22Rv1 (cell line): Measurements from ENCODE around the gene ZNF878.
A peak's percentile ranks its signal among the peaks of the same experiment; 100 is the strongest.

Experiments used
- H3K27ac ChIP-seq: fragments of 450-650 bp; 2 replicates; pipeline ENCODE4 v1.5.1; 2017
- ZFX ChIP-seq: fragments of 450-650 bp; IDR thresholded peaks from 2 replicates; pipeline ENCODE4 v1.6.1; 2017; ENCODE audit warnings: antibody characterized with exemption, borderline replicate concordance
- TF ChIP-seq, protein P1 (sequence below): fragments of 450-650 bp; IDR thresholded peaks from 2 replicates; pipeline ENCODE4 v1.5.1; 2017; ENCODE audit warnings: mild to moderate bottlenecking

ZNF878 gene

DNA sequence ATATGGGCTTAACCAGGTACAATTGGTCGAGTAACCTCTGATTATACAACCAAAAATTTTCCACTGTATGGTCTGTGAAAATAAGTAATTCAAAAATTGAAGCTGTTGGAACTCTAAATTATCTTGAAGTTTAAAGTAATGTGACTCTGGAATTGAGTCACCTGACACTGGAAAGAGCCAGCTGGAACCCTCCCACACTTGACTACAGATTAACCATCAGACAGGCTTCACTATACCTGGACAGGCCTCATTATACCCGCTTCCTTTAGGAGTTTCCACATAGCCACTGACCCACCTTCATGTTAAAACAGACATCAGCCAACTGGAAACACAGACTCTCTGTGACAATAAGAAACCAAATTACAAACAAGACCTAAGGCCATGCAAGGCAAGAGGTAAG is 18.6 kb downstream of the ZNF878 start:
- TF ChIP-seq, protein P1, sequence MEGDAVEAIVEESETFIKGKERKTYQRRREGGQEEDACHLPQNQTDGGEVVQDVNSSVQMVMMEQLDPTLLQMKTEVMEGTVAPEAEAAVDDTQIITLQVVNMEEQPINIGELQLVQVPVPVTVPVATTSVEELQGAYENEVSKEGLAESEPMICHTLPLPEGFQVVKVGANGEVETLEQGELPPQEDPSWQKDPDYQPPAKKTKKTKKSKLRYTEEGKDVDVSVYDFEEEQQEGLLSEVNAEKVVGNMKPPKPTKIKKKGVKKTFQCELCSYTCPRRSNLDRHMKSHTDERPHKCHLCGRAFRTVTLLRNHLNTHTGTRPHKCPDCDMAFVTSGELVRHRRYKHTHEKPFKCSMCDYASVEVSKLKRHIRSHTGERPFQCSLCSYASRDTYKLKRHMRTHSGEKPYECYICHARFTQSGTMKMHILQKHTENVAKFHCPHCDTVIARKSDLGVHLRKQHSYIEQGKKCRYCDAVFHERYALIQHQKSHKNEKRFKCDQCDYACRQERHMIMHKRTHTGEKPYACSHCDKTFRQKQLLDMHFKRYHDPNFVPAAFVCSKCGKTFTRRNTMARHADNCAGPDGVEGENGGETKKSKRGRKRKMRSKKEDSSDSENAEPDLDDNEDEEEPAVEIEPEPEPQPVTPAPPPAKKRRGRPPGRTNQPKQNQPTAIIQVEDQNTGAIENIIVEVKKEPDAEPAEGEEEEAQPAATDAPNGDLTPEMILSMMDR: no peak
- no peak for TF ChIP-seq ZFX
- H3K27ac ChIP-seq: peak overlapping the region; percentile 83; the same call in 1 of the 2 replicates

DNA sequence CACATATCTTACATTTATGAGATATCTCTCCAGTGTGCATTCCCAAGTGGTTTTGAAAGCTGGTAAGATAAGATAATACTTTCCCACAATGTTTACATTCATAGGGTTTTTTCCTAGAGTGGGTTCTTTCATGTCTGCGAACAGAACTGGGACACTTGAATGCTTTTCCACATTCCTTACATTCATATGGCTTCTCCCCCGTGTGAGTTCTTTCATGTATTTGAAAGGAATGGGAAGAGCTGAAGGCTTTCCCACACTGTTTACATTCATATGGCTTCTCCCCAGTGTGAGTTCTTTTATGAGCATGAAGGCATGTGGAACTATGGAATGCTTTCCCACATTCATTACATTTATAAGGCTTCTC is 37.0 kb downstream of the ZNF878 start:
- no peak for TF ChIP-seq ZFX
- TF ChIP-seq, protein P1: no peak
- H3K27ac ChIP-seq: no peak overlapping the region

DNA sequence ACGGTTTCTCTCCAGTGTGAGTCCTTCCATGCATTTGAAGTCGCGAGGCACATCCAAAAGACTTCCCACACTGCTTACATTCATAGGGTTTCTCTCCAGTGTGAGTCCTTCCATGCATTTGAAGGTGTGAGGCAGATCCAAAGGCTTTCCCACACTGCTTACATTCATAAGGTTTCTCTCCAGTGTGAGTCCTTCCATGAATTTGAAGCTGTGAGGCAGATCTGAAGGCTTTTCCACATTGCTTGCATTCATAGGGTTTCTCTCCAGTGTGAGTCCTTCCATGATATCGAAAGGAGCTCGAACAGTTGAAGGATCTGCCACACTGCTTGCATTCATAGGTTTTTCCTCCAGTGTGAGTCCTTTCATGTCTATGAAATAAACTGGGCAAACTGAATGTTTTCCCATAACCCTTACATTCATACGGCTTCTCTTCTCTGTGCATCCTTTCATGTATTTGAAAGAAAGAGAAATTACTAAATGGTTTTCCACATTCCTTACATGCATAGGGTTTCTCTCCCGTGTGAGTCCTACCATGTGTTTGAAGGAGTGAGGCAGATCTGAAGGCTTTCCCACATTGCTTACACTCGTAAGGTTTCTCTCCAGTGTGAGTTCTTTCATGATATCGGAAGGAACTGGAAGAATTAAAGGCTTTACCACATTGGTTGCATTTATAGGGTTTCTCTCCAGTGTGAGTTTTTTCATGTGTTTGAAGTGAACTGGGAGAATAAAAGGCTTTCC is 37.6 kb downstream of the ZNF878 start:
- TF ChIP-seq, protein P1: no peak
- TF ChIP-seq ZFX: no peak
- H3K27ac ChIP-seq: no peak overlapping the region

DNA sequence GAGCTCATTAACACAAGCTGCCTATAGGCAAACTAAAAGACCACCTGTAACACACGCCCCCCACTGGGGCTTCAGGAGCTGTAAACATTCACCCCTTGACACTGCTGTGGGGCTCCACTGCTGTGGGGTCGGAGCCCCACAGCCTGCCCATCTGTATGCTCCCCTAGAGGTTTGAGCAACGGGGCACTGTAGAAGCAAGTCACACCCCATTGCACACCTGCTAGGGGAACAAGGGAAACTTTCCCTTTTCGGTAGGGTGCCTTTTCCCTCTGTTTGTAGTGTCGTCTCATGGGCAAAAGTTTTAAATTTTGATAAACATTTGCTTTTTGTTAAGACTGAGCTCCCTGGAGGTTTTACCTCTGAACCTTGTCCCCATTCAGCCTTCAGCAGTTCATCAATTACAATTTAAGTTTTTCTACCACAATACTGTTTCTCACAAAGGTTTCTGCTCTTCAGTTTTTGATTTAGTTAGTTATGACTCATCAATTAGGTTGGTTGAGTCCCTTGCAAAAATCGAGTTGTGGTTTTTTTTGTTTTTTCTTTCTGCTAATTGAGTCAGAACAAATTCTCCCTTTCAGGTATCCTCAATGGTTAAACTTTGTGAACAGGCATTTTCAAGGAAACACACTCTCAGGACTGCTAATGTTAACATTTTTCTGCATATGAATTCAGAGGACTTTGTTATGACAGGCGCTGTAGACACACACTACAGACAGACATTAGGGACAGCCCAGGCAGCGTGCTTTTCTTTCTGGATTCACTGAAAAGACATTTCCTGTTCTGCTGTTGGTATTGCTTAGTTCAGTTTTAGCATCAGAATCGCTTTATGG is 52.4 kb downstream of the ZNF878 start:
- TF ChIP-seq ZFX: no peak
- TF ChIP-seq, protein P1: no peak
- no peak overlapping the region for H3K27ac ChIP-seq

DNA sequence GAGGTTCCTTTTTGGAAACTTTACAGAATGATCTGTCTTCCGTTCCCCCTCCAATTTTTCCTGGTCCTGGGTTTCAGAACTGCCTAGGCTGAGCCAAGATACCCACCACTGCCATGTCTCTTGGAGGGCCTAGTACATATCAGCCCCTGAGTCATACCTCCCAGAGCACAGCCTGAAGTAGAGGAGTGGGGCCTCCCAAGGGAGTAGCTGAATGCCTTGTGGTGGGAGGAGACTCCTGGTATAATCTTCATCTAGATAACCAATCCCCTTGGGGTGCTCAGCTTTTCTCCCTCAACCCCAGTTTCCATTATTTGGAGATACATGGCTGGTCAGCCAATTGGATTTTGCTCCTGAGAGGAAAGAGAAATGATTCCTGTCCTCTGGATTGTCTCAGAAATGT is 57.6 kb downstream of the ZNF878 start:
- no peak overlapping the region for H3K27ac ChIP-seq
- TF ChIP-seq ZFX: no peak
- TF ChIP-seq, protein P1: no peak
